Stimulated activated CD4-positive, alpha-beta T cell treated with anti-CD3 and anti-CD28 coated beads, Interleukin-12 subunit alpha, Interleukin-12 subunit beta, amount 100 ng/mL, for 48 hours (primary cell): ENCODE measurements around the gene COX7B.
"Not testable (repeated sequence)": the region's sequence is repeated elsewhere in the genome, so short reads cannot be mapped to it uniquely, and the experiment has no call there.

Source experiments
- DNase-seq, 3 donors: peaks; one replicate each; pipeline ENCODE4 v3.0.0-alpha.2; 2020; ENCODE audit warnings: low read depth in 2 of 3, low spot score in 1 of 3

The COX7B gene

DNA sequence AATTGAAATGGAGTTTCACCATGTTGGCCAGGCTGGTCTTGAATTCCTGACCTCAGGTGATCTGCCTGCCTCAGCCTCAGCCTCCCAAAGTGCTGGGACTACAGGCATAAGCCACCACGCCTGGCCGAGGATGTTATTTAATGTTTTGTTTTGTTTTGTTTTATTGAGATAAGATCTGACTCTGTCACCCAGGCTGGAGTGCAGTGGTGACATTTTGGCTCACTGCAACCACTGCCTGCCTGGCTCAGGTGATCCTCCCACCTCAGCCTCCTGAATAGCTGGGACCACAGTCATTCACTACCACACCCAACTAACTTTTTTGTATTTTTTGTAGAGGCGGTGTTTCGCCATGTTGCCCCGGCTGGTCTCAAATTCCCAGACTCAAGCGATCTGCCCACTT lies 45.8 kb downstream of the COX7B start:
- not testable (repeated sequence) for DNase-seq

DNA sequence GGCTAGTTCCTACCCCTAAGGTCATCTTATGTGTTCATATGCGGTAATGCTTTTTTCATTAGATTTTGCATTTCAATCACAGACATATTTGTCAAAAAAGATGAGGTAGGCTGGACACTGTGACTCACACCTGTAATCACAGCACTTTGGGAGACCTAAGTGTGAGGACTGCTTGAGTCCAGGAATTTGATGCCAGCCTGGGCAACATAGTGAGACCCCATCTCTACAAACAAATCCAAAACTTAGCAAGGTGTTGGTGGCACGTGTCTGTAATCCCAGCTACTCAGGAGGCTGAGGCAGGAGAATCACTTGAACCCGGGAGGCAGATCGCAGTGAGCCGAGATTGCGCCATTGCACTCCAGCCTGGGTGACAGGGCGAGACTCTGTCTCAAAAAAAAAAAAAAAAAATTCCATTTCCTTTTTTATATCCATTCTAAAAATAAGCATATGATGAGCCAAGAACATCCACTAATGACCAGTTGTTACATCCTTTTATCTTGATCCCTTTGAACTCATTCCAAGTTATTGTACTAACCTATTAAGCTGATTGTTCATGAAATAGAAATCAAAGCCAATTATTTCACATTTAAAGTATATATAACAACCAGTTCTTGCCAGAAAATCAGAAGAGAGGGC lies 46.8 kb downstream of the COX7B start:
- DNase-seq = no peak

- no peak for DNase-seq
Observed at GRCh38 chrX:77946571-77946970, 47.3 kb downstream of the COX7B start.

DNA sequence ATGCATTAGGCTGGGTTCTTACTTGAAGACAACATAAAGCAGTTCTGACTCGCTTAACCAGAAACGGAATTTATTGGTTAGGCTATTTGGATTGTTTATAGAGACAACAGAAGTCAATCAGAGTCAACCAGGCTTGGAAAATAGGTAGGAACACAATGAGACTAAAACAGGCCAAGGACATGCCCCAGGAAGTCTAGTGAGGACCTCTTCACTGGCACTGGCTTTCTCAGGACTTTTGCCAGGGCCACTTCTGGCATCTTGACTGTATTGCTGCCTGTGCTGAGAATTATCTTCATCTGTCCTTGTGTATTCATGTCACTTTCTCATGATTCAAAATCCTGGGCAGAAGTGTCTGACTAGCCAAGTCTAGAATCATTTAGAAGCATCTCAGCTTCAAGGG lies 50.6 kb downstream of the COX7B start:
- DNase-seq = no peak

DNA sequence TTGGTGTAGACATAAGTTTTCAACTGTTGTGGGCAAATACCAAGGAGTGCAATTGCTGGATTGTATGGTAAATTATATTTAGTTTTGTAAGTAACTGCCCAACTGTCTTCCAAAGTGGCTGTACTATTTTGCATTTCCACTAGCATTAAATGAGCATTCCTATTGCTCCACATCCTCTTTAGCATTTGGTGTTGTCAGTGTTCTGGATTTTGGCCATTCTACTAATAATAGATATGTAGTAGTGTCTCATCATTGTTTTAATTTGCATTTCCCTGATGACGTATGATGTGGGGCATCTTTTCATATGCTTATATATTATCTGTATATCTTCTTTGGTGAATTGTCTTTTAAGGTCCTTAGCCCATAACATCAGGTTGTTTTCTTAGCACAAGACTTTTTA lies 52.9 kb downstream of the COX7B start:
- DNase-seq = no peak

- DNase-seq = no peak
Observed at GRCh38 chrX:77953302-77953701, 54.0 kb downstream of the COX7B start.

DNA sequence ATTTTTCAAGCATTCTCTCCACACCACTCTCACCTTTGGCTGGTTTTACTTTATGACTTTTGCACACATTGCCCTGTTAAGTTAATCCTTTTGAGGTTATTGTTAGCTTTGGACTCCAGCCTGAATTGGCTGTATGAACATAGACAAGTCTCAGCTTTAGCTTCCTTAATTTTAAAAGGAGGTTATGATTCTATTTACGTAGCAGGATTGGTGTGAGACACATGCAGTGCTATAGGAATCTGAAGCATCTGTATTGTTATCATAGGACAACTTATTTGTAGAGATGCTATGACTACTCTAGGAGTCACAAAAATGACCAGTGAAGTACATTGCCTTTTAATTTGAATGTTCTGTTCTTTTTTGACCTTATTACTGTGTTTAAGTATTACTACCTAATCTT lies 54.4 kb downstream of the COX7B start:
- no peak for DNase-seq
